Ammon's horn (tissue), 1 donor: ENCODE data around the gene DGLUCY.
"Not testable (repeated sequence)": the region's sequence is repeated elsewhere in the genome, so short reads cannot be mapped to it uniquely, and the experiment has no call there.

Experiments used
- DNase-seq: peaks from one replicate; pipeline ENCODE4 v3.0.0-alpha.2; 2016; ENCODE audit warnings: low spot score

Gene DGLUCY

DNA sequence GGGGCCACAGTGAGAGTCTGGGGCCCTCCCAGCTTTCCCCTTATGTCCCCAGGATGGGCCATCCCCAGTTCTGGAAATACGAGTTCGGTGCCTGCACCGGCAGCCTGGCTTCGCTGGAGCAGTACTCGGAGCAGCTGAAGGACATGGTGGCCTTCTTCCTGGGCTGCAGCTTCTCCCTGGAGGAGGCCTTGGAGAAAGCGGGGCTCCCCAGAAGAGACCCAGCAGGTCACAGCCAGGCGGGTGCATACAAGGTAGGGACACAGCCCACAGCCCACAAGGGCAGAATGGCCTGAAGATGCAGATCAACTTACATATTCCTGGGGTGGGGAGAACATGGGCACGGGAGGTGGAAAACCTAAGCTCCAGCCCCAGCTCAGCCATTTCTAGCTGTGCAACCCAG lies 56.1 kb downstream of the DGLUCY start:
- DNase-seq: no peak

DNA sequence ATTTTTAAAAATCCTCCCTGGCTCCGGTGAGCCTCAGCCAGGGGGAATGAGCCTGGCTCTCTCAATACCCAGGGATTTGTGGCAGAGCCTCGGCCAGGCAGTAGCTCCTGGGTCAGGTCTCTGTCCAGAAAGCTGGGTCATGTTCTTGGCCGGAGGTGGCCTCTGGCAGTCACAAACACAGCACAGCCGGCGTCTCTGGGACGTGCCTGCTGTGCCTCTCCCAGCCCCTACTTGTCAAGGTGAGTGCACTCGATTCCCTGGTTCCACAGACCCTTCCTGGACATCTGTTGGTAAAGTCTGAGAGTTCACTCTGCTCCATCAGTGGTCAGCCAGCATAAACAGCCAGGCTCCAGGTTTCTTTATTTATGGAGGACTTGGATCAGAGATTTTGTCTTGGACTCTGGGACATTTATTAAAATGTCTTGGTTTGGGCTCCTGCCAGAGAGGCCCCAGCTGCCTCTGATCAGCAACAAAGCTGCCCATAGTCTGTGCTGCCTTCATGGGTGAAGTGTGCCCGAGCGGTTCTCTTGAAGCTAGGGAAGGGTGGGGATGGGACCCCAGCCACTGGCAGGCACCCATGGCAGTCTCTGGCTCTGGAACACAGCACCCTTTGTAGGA lies 56.7 kb downstream of the DGLUCY start:
- peak; percentile 69 for DNase-seq

DNA sequence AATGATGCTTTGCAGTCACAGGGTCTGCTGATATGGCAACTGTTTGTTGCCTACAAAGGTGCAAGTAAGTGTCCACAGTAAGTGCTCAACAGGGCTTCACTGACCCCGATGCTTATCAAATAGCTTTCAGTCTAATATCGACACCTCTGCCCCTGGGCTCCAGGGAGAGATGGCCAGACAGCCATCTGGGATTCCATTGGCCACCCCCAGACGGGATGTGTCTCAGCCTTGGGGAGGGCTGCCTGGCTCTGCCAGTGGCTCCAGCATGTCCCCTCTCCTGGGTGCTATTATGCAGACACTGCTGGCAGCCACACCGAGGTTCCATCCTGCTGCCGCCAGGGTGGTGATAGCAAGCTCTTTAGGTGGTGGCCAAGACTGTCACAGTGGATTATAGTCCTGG lies 57.4 kb downstream of the DGLUCY start:
- DNase-seq: no peak

DNA sequence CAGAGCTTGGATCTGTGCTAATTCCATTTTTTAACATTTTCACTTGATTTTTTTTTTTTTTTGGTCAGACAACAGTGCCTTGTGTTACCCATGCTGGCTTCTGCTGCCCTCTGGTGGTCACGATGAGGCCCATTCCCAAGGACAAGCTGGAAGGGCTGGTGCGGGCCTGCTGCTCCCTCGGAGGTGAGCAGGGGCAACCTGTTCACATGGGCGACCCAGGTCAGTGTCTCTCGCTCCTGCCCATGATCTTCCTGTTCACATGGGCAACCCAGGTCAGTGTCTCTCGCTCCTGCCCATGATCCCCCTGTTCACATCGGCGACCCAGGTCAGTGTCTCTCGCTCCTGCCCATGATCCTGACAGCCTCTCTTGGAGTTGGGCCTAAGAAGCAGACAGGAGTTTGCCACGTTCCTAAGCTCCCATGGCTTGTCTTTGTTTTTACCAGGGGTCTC lies 59.4 kb downstream of the DGLUCY start:
- DNase-seq: peak; percentile 93

DNA sequence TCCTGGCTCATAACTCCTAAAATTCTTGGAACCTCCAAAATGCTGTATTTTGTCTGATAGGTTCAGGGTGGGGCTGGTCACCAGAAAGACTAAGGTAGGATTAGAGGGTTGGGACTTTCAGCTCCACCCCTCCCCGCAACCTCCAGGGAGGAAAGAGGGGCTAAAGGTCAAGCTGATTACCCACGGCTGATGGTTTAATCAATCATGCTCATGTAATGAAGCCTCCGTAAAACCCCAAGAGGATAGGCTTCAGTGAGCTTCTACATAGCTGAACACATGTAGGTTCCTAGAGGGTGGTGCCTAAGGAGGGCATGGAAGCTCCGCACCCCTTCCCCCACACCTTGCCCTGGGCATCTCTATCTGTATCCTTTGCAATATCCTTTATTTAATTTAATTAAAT lies 60.0 kb downstream of the DGLUCY start:
- no peak for DNase-seq

DNA sequence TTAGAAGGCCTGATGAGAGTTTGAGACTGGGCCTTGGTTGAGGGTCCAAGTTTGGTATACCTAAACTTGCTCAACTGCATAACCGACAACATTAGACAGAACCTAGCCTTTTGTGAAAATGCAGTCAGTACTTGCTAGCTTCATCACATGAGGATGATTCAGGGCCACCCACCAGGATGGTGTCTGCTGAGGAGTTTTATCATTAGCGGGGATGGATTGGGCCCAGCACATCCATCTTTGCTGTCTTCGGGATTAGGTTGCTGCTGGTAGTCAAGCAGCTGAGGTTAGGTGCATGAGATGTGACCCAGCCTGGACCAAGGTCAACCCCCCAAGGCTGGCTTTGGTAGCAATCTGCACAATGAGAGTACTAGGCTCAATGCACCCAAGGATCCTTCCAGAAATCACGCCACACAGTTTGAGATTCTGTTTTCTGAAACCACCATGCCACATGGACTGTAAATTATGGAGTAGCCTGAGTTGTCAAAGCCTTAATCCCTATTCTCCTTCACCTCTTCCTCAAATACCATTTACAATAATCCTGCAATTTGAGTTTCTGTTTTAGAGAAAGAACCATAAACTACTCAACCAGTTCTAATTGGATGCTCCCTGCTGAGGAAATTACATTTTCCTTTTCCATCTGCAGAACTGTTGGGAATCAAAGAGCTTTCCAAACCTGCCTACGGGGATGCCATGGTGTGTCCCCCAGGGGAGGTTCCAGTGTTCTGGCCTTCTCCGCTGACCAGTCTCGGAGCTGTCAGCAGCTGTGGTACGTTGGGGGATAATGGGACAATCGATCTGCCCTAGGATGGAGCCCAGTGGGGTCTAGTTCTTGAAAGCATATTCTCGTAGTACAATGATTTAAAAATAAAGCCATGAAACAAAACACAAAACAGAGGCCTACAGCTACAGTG lies 61.7 kb downstream of the DGLUCY start:
- DNase-seq: peak; percentile 34

DNA sequence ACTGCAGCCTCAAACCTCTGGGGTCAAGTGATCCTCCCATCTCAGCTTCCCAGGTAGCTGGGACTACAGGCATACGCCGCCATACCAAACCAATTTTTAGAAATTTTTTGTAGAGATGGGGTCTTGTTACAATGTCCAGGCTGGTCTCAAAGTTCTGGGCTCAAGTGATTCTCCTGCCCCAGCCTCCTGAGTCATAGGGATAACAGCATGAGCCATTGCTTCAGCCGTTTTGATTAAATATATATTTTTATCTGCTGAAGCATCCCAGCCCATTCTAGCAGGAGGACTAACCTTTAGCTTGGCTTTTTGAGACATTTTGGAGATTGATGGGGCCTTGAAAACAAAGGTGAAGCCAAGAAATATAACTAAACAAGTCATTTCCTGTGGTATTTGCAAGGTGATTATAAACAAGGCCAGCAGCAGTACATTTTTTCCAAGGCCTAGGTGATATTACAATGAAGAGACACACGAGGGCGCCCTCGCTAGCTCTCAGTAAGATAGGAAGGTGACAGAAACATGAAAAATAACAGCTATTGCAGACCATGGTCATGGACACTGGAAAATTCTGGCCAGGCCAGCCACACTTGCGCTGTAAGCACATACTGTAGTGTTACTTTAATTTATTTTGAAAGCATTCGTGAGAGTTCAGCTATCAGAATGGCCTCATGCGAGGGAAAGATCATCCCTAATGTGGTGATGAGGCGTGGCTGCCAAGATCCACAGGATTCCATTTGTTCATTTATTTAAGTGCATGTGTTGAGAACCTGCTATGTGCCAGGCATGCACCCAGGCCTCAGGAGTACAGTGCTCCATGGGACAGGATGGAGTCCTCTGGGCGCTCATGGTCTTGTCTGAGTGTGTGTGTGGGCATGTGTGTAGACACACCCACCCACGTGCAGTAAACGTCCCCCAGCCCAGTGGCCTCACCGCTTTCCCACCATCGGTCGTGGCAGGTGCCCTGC lies 63.5 kb downstream of the DGLUCY start:
- peak; percentile 78 for DNase-seq

DNA sequence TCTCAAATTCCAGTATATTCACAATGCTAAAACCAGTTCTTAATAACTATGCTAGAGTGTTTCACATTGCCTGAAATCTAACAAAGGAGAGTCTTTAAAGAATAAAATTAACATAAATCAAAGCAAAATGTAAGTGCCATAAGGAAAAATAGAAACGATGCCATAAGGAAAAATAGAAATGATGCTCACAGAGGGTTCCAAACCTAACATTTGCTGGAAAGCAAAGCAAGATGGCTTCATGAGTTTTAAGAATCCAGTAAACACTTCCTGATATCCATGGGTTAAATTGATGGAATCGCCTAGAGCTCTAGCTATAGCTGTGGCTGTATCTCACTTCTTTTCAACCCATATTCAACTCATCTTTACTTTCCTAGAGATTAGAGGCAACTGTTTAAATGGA lies 66.7 kb downstream of the DGLUCY start:
- no peak for DNase-seq

DNA sequence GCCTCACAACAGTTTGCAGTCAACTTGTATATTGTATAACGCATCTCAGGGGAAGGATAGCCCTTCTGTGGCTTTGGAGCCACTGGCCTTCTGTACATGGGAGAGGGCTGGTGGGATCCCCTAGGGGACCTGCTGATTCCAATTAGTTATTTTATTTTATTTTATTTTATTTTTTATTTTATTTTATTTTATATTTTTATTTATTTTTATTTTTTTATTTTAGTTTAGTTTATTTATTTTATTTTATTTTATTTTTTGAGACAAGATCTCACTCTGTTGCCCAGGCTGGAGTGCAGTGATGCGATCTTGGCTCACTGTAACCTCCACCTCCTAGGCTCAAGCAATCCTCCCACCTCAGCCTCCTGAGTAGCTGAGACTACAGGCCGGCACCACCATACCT lies 68.9 kb downstream of the DGLUCY start:
- not testable (repeated sequence) for DNase-seq

DNA sequence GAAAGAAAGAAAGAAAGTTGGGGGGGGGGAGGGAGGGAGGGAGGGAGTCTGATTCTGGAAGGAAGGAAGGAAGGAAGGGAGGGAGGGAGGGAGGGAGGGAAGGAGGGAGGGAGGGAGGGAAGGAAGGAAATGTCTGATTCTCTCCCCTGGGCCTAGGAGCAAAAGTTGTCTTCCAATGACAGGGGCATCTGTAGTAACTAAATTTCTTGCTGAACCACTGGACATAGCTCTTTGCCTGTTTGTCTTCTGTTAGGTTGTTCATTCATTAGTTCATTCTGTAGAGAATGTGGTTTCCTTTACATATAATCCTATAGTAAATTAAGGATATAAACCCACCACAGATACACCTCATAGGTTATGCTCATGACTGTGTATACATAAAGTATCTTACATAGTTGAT lies 70.7 kb downstream of the DGLUCY start:
- DNase-seq: no peak

DNA sequence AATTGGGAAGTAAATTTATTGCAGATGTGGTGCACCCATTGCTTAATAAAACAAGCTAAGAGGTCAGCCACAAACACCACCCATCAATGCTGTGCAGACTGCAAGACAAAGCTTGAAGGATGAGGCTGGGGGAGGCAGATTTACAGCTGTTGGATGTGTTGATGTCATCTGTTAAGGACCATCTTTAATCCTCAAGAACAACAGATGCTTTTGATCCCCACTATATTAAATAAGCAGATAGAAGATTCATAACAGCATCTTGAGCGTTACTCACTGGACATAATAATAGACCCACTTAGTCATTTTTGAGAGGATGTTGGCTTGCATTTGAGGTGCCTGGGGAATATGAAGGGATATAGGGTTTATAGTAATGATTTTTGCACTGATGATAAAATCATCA lies 71.8 kb downstream of the DGLUCY start:
- no peak for DNase-seq

DNA sequence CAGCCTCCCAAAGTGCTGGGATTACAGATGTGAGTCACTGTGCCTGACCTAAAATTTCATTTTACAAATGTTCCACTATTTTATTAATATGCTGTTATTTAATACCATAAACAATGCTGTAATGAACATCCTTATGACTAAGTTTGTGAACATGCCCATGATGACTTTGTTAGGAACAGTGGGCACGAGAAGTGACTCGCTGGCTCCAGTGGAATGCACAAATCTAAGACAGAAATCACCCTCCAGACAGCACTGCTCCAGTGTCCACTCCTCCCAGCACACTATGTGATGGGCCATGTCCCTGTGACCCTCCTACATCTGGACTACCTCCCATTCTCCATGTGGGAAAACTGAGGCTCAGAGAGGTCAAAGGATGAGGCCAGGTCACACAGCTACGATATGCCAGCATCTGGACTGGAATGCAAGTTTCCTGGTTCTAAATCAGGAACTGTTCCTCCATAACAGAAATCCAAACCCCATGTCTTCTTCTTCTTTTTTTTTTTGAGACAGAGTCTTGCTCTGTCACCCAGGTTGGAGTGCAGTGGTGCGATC lies 72.7 kb downstream of the DGLUCY start:
- no peak for DNase-seq

DNA sequence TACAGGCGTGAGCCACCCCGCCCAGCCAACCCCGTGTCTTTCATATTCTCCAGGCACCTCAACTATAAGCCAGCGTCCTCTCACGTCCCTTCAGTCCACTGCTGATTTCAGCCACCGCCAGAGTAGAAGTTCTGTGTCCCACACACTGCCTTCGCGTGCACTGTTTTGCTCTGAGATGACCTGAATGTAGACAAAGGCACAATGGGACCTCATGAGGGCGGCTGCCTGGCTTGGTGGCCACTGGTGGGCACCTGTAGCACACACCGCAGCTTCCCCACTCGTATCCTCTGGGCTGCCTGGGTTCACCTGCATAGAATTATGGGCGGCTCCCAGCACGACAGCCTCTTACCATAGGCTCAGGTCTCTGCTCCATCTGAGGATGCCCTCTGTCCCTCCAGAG lies 73.4 kb downstream of the DGLUCY start:
- DNase-seq: no peak

DNA sequence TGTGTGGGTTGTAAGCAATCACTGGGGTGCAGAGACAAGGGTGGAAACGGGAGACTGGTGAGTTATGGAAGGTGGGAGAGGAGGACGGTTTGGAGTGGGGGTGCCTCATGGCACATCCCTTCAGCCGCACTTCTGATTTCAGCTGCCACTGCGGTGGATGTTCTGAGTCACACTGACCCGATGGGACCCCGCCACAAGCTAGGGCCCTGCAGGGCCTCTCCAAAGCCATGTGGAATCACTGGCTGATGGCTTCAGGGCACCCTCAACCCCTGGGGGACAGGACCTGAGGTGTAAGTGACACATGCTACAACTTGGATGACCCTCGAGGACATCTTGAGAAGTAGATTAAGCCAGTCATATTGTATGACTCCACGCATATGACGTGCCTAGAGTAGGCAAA lies 77.0 kb downstream of the DGLUCY start:
- no peak for DNase-seq

DNA sequence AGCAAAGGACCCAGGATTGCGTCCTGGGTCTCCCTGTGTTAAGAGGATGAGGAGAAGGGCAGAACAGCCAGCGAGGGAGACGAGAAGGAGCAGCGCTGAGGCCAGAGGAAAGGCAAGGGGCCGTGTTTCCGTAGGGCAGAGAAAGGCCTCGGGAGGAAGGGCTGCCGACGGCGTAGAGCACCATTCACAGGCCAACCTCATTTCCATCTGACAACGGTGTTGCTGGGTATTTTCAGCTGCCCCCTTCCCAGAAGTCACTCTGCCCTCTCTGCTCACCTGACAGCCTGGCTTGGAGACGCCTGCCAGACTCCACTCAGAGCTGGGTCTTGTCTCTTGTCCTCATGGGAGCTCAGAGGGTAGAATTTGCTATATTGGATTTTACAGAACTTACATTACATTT lies 79.2 kb downstream of the DGLUCY start:
- no peak for DNase-seq

DNA sequence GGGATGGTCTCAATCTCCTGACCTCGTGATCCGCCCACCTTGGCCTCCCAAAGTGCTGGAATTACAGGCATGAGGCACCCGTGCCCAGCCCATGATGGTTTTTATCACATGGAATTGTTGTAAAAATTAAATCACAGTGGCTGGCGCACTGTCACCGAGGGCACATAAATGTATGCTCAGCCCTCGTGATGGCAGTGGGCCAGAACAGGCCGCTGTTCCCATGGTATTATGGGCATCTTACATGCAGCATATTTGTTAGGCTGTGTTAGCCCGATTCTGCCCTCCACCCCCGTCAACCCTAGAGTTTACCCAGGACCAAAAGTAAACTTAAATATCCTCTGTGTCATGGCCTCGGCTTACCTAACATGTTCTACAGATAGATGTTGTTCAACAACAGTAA lies 82.0 kb downstream of the DGLUCY start:
- DNase-seq: no peak

DNA sequence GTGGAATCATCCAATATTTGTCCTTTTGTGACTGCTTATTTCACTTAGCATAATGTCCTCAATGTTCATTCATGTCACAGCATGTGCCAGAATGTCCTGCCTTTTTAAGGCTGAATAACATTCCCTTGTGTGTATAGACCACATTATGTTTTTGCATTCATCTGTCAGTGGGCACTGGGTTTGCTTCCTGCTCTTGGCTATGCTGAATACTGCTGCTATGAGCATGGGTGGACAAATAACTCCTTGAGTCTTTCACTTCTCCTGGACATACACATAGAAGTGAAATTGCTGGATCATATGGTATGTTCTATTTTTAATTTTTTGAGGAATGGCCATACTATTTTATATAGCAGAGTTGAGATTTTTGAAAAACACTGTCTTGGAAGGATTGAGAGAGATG lies 83.8 kb downstream of the DGLUCY start:
- no peak for DNase-seq

DNA sequence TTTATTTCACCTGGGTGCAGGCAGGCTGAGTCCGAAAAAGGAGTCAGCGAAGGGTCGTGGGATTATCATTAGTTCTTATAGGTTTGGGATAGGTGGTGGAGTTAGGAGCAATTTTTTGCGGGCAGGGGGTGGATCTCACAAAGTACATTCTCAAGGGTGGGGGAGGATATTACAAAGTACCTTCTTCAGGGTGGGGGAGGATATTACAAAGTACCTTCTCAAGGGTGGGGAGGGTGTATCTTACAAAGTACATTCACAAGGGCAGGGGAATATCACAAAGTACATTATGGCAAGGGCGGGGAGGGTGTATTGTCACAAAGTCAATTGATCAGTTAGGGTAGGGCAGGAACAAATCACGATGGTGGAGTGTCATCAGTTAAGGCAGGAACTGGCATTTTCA lies 86.9 kb downstream of the DGLUCY start:
- not testable (repeated sequence) for DNase-seq

DNA sequence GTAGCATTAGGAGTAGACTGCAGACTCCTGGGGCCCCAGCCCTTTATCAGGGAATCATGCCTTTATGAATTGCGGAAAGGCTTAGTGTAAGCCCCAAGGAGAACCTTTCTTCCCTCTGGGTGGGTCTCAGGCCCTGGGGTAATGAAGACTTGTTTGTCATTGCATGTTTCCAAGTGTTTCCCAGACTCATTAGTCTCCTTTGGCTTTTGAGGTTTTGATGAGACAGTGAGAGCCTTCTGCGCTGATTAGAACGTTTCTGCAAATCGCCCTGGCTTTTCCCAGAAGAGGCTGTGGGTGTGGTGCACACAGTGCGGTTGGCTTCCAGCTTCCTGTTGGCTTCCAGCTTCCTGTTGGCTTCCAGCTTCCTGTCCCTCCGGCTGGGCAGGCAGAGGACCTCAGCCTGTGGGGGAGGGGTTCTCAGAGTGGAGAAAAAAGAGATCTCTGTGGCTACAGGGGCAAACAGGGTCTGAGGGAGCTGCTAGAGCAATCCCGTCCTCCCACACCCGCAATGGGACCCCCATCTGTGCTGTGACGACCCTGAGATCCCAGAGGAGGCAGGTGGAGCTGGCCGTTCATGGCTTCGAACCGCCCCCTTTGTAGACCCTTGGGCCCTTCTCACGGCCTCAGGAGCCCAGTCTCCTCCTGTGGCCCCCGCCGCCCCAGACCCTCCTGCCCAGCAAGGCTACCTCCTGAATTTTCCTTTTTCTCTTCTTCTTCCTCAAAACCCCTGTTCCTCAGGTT lies 88.5 kb downstream of the DGLUCY start:
- no peak for DNase-seq

DNA sequence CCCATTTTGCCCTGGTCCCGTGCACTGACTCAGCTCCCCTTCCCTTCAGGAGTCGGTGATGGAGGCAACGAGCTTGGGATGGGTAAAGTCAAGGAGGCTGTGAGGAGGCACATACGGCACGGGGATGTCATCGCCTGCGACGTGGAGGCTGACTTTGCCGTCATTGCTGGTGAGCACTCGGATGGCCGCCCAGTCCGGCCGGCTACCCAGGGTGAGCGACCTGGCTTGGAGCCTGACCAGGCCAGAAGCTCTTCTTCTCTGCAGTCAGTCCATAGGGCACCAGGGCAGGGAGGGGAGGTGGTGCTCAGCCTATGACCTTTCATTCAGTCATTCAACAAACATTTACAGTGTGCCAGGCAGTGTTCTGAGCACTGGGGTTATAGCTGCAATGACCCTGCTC lies 90.8 kb downstream of the DGLUCY start:
- DNase-seq: no peak

DNA sequence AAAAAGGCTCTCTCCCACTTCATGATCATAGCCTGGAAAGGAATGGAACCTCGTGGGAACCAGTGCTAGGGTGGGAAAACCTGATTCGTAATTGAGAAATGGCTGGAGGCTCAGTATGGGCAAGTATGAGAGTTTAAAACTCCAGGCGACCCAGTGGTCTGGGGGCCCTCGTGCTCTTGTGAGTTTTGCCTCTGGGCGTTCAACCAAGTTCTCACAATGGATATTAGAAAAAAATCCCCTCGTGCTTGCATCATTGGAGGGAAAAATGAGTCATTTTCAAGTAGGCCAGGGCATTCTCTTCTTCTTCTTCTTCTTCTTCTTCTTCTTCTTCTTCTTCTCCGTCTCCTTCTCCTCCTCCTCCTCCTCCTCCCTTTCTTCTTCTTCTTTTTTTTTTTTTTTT lies 91.6 kb downstream of the DGLUCY start:
- DNase-seq: no peak
